RWPE2 (cell line): ENCODE measurements around the gene SLC8A1.
A peak's percentile ranks its signal among the peaks of the same experiment; 100 is the strongest.

Experiments used
- ATAC-seq: fragments of 200-7000 bp; cut with Tn5 transposase; 3 replicates; pipeline ENCODE4 v1.9.1; 2021; ENCODE audit warnings: low read depth
- DNase-seq: peaks from one replicate; pipeline ENCODE4 v3.0.0-alpha.2; 2020; ENCODE audit warnings: low spot score
- H3K27ac ChIP-seq: fragments of 450-650 bp; 2 replicates; pipeline ENCODE4 v1.5.1; 2017; ENCODE audit warnings: mild to moderate bottlenecking; ENCODE audit not compliant: poor library complexity, severe bottlenecking
- H3K27me3 ChIP-seq: fragments of 250-450 bp; sonication (Bioruptor Pico); 2 replicates; pipeline ENCODE4 v1.5.1; 2021; ENCODE audit warnings: mild to moderate bottlenecking, moderate library complexity; ENCODE audit not compliant: insufficient read depth, poor library complexity, severe bottlenecking
- H3K36me3 ChIP-seq: fragments of 250-450 bp; sonication (Bioruptor Pico); 2 replicates; pipeline ENCODE4 v1.5.1; 2020; ENCODE audit warnings: low read depth, mild to moderate bottlenecking, moderate library complexity
- H3K4me1 ChIP-seq: fragments of 250-450 bp; sonication (Bioruptor Pico); 2 replicates; pipeline ENCODE4 v1.5.1; 2021; ENCODE audit warnings: mild to moderate bottlenecking, moderate library complexity; ENCODE audit not compliant: insufficient read depth, poor library complexity, severe bottlenecking
- H3K4me3 ChIP-seq: fragments of 250-450 bp; sonication (Bioruptor Pico); 2 replicates; pipeline ENCODE4 v1.5.1; 2021; ENCODE audit warnings: mild to moderate bottlenecking, moderate library complexity; ENCODE audit not compliant: severe bottlenecking
- H3K9me3 ChIP-seq: fragments of 250-450 bp; sonication (Bioruptor Pico); 2 replicates; pipeline ENCODE4 v1.5.1; 2021; ENCODE audit warnings: mild to moderate bottlenecking, moderate library complexity; ENCODE audit not compliant: severe bottlenecking
- CTCF ChIP-seq: fragments of 450-650 bp; IDR thresholded peaks from one replicate; pipeline ENCODE4 v1.5.1; 2017; ENCODE audit warnings: mild to moderate bottlenecking, moderate library complexity; ENCODE audit not compliant: poor library complexity, severe bottlenecking

The SLC8A1 gene

GRCh38 chr2:40343902-40344301 is 108.0 kb downstream of the SLC8A1 start:
- DNase-seq (no peak), ATAC-seq (peak; percentile 79)
- Histone ChIP-seq H3K4me1 (peaks cover 22% of the 10 kb centered on the region), H3K36me3 (no peaks in the 10 kb centered on the region), H3K27ac (peak overlapping the region; percentile 16), H3K27me3 (no peaks in the 10 kb centered on the region), H3K4me3 (no peak overlapping the region), H3K9me3 (no peaks in the 10 kb centered on the region)
- TF ChIP-seq CTCF: no peak

- no peak for ATAC-seq
- Histone ChIP-seq H3K4me3 (no peak overlapping the region), H3K27me3 (no peaks in the 10 kb centered on the region), H3K4me1 (peaks cover 19% of the 10 kb centered on the region), H3K9me3 (no peaks in the 10 kb centered on the region), H3K36me3 (no peaks in the 10 kb centered on the region), H3K27ac (no peak overlapping the region)
- TF ChIP-seq CTCF: no peak
- DNase-seq: no peak
Observed at GRCh38 chr2:40341198-40341597, 110.7 kb downstream of the SLC8A1 start.

GRCh38 chr2:40339026-40339425 is 112.9 kb downstream of the SLC8A1 start:
- ATAC-seq (no peak), DNase-seq (no peak)
- Histone ChIP-seq H3K4me1 (peaks cover 15% of the 10 kb centered on the region), H3K36me3 (no peaks in the 10 kb centered on the region), H3K4me3 (no peak overlapping the region), H3K27me3 (no peaks in the 10 kb centered on the region), H3K27ac (no peak overlapping the region), H3K9me3 (no peaks in the 10 kb centered on the region)
- TF ChIP-seq CTCF: no peak

DNA sequence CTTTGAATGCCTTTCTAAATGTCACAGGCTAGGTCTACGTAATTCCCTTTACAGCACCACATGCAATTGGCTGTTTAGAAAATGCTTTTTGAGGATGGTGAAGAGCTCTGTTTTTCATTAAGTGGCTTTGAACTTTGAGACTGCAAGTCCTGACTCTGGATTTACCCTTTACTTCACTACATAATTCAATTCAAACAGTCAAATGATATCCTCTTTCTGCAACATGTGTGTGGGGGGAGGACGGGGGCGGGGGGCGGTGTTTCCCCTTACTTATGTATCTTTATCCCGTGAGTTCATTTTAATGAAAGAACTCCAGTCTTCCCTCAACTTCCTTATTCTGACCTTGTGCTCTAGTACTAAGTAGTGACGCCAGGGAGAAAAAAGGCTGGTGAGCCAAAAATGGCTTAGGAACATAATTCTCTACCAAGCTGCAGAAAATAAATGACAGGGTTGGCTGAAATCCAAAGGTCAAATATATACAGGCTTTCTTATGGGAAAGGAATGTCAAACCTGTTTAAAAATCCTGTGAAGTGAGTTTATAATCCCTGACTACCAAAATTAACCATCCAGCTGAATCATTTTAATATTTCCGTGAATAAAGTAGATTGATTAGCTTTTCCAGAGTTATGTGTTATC is 119.6 kb downstream of the SLC8A1 start:
- peaks cover 8% of the 10 kb centered on the region for H3K4me1 ChIP-seq
- no peak for TF ChIP-seq CTCF
- no peaks in the 10 kb centered on the region for H3K9me3 ChIP-seq
- H3K27me3 ChIP-seq: no peaks in the 10 kb centered on the region
- H3K4me3 ChIP-seq: no peak overlapping the region
- DNase-seq: no peak
- peak; percentile 92 for ATAC-seq
- H3K36me3 ChIP-seq: no peaks in the 10 kb centered on the region
- H3K27ac ChIP-seq: peak overlapping the region; percentile 48

DNA sequence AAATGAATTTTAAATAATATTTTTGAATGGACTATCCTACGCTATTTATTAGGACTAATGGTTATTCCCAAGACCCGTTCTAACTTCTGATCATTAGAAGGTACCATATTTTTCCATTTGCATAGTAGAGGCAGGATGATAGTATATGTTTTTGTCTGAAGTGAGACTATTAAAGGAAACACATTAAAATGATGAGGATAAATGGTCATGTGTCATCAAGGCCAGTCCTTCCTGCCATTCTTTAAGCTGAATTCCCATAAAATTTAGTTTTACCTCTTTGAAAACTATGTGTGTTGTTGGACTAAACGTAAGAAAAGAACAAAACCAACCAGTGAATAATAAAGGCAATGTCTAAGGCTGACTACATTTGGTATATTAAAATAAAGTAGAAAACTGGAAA is 121.8 kb downstream of the SLC8A1 start:
- no peak for ATAC-seq
- Histone ChIP-seq H3K36me3 (no peaks in the 10 kb centered on the region), H3K27me3 (no peaks in the 10 kb centered on the region), H3K27ac (no peak overlapping the region), H3K4me1 (peaks cover 8% of the 10 kb centered on the region), H3K4me3 (no peak overlapping the region), H3K9me3 (no peaks in the 10 kb centered on the region)
- DNase-seq: no peak
- no peak for TF ChIP-seq CTCF
